ENCODE measurements around the gene SMIM8.

SMIM8 gene

GRCh38 chr6:87330961-87331360, 8.6 kb downstream of the SMIM8 start:
- H4K20me1 ChIP-seq (ENCODE audit: insufficient read depth, low read length): no peaks in the 10 kb centered on the region; the same call in 1 of the 2 replicates
- peaks cover 8% of the 10 kb centered on the region for H3K4me1 ChIP-seq (ENCODE audit: insufficient read depth, low read length)
- no peak for TF ChIP-seq CTCF (IDR thresholded peaks at IDR 0.05; ENCODE audit: borderline replicate concordance, extremely low read depth, low read length, poor library complexity, severe bottlenecking)
- no peak for TF ChIP-seq EZH2 (IDR thresholded peaks at IDR 0.05; ENCODE audit: borderline replicate concordance, low read depth, low read length, severe bottlenecking)
- H3K27me3 ChIP-seq (ENCODE audit: insufficient read depth, low read length, poor library complexity): no peaks in the 10 kb centered on the region
- no peak overlapping the region for H3K27ac ChIP-seq (ENCODE audit: low read length)
- H2AFZ ChIP-seq (ENCODE audit: low read depth, low read length): no peak overlapping the region
- peaks cover 2% of the 10 kb centered on the region for H3K9me3 ChIP-seq (ENCODE audit: insufficient read depth, low read length, severe bottlenecking)
- H3K9ac ChIP-seq (ENCODE audit: low read depth, low read length): no peak overlapping the region
- peaks cover 13% of the 10 kb centered on the region for H3K79me2 ChIP-seq (ENCODE audit: insufficient read depth, low read length)
- ATAC-seq (ENCODE audit: insufficient read depth, low read depth): no peak
- H3K4me3 ChIP-seq (ENCODE audit: low read depth in 1 of 2, low read length in 2 of 2): no peak overlapping the region
- H3K36me3 ChIP-seq (ENCODE audit: insufficient read depth, low read length): no peaks in the 10 kb centered on the region
- no peak overlapping the region for H3K4me2 ChIP-seq (ENCODE audit: insufficient read depth, low read length)
- DNase-seq: no peak

- DNase-seq (no peak), ATAC-seq (ENCODE audit: insufficient read depth, low read depth) (no peak)
- H3K27ac ChIP-seq (ENCODE audit: low read length): no peak overlapping the region
- H3K79me2 ChIP-seq (ENCODE audit: insufficient read depth, low read length): peaks cover 16% of the 10 kb centered on the region
- H3K4me1 ChIP-seq (ENCODE audit: insufficient read depth, low read length): peaks cover 8% of the 10 kb centered on the region
- H4K20me1 ChIP-seq (ENCODE audit: insufficient read depth, low read length): peaks cover 2% of the 10 kb centered on the region; the same call in 1 of the 2 replicates
- no peak overlapping the region for H3K9ac ChIP-seq (ENCODE audit: low read depth, low read length)
- H2AFZ ChIP-seq (ENCODE audit: low read depth, low read length): no peak overlapping the region
- no peaks in the 10 kb centered on the region for H3K36me3 ChIP-seq (ENCODE audit: insufficient read depth, low read length)
- H3K4me3 ChIP-seq (ENCODE audit: low read depth in 1 of 2, low read length in 2 of 2): no peak overlapping the region
- no peak overlapping the region for H3K4me2 ChIP-seq (ENCODE audit: insufficient read depth, low read length)
- no peaks in the 10 kb centered on the region for H3K27me3 ChIP-seq (ENCODE audit: insufficient read depth, low read length, poor library complexity)
- peaks cover 2% of the 10 kb centered on the region for H3K9me3 ChIP-seq (ENCODE audit: insufficient read depth, low read length, severe bottlenecking)
- TF ChIP-seq EZH2 (IDR thresholded peaks at IDR 0.05; ENCODE audit: borderline replicate concordance, low read depth, low read length, severe bottlenecking) (no peak), CTCF (IDR thresholded peaks at IDR 0.05; ENCODE audit: borderline replicate concordance, extremely low read depth, low read length, poor library complexity, severe bottlenecking) (no peak)
Observed at GRCh38 chr6:87333033-87333432, 10.6 kb downstream of the SMIM8 start.

GRCh38 chr6:87333591-87334181, 11.3 kb downstream of the SMIM8 start:
- Histone ChIP-seq H2AFZ (ENCODE audit: low read depth, low read length) (no peak overlapping the region), H4K20me1 (ENCODE audit: insufficient read depth, low read length) (peaks cover 2% of the 10 kb centered on the region; the same call in 1 of the 2 replicates), H3K9ac (ENCODE audit: low read depth, low read length) (no peak overlapping the region), H3K4me2 (ENCODE audit: insufficient read depth, low read length) (no peak overlapping the region), H3K4me3 (ENCODE audit: low read depth in 1 of 2, low read length in 2 of 2) (no peak overlapping the region), H3K9me3 (ENCODE audit: insufficient read depth, low read length, severe bottlenecking) (peaks cover 2% of the 10 kb centered on the region), H3K27ac (ENCODE audit: low read length) (peak overlapping the region; percentile 53; the same call in 1 of the 2 replicates), H3K36me3 (ENCODE audit: insufficient read depth, low read length) (no peaks in the 10 kb centered on the region), H3K4me1 (ENCODE audit: insufficient read depth, low read length) (peaks cover 8% of the 10 kb centered on the region), H3K27me3 (ENCODE audit: insufficient read depth, low read length, poor library complexity) (no peaks in the 10 kb centered on the region), H3K79me2 (ENCODE audit: insufficient read depth, low read length) (peaks cover 16% of the 10 kb centered on the region)
- ATAC-seq (ENCODE audit: insufficient read depth, low read depth): peak; percentile 96
- TF ChIP-seq CTCF (IDR thresholded peaks at IDR 0.05; ENCODE audit: borderline replicate concordance, extremely low read depth, low read length, poor library complexity, severe bottlenecking): no peak
- TF ChIP-seq EZH2 (IDR thresholded peaks at IDR 0.05; ENCODE audit: borderline replicate concordance, low read depth, low read length, severe bottlenecking): no peak
- DNase-seq: peak; percentile 51
